PC-3 (cell line): ENCODE data around the gene BCL2L13. TPM values are rescaled to one million over a fixed set of nuclear protein-coding genes. Genes with fewer than 3 reads are reported as not detected.

Source experiments
- ATAC-seq: fragments of 200-7000 bp; cut with Tn5 transposase; 2 replicates; pipeline ENCODE4 v1.9.1; 2020; ENCODE audit warnings: mild to moderate bottlenecking, moderate library complexity
- BruUV-seq: library from RNA; stranded (reverse); fragments of 400-500 nt; replicated peaks from 2 replicates; lab custom pipeline; 2021; lab: Mats Ljungman, UMichigan
- CTCF ChIA-PET: fragments of 300-600 bp; sonication (Branson Sonifier 250); formaldehyde crosslinking; loops from one replicate; lab custom pipeline; 2022; ENCODE audit warnings: antibody characterized with exemption; lab: Charles Lee
- POLR2A ChIA-PET: fragments of 300-600 bp; sonication (Branson Sonifier 250); formaldehyde crosslinking; loops from one replicate; lab custom pipeline; 2022; ENCODE audit warnings: antibody characterized with exemption; ENCODE audit not compliant: unreplicated experiment; lab: Charles Lee
- DNase-seq: peaks from one replicate; pipeline ENCODE4 v3.0.0-alpha.2; 2015
- H2AFZ ChIP-seq: fragments of 300-600 bp; sonication (generic); 2 replicates; pipeline ENCODE4 v1.6.0; 2016; ENCODE audit warnings: antibody characterized with exemption, low read length
- H3F3A ChIP-seq: fragments of 300-600 bp; sonication (generic); one replicate; pipeline ENCODE4 v1.6.0; 2017; ENCODE audit warnings: antibody characterized with exemption, low read length, control low read depth, mild to moderate bottlenecking; ENCODE audit not compliant: unreplicated experiment
- H3K27ac ChIP-seq: fragments of 300-600 bp; sonication (generic); 2 replicates; pipeline ENCODE4 v1.5.1; 2016; ENCODE audit warnings: mild to moderate bottlenecking, low read length
- H3K27me3 ChIP-seq: fragments of 300-600 bp; sonication (generic); 2 replicates; pipeline ENCODE4 v1.6.1; 2016; ENCODE audit warnings: low read length, mixed read lengths
- H3K36me3 ChIP-seq: fragments of 300-600 bp; sonication (generic); 2 replicates; pipeline ENCODE4 v1.6.1; 2016; ENCODE audit warnings: low read depth, mixed run types, low read length, mixed read lengths
- H3K4me1 ChIP-seq: fragments of 300-600 bp; sonication (generic); 2 replicates; pipeline ENCODE4 v1.5.1; 2016; ENCODE audit warnings: low read length; ENCODE audit not compliant: insufficient read depth
- H3K4me2 ChIP-seq: fragments of 300-600 bp; sonication (generic); 2 replicates; pipeline ENCODE4 v1.6.0; 2016; ENCODE audit warnings: low read length
- H3K4me3 ChIP-seq: fragments of 300-600 bp; sonication (generic); 2 replicates; pipeline ENCODE4 v1.5.1; 2016; ENCODE audit warnings: mild to moderate bottlenecking, low read length, mixed read lengths
- H3K79me2 ChIP-seq: fragments of 300-600 bp; sonication (generic); 2 replicates; pipeline ENCODE4 v1.6.1; 2017; ENCODE audit warnings: low read length, mixed read lengths
- H3K9ac ChIP-seq: fragments of 300-600 bp; sonication (generic); 2 replicates; pipeline ENCODE4 v1.6.0; 2016; ENCODE audit warnings: mild to moderate bottlenecking, low read length
- H3K9me2 ChIP-seq: fragments of 300-600 bp; sonication (generic); replicated peaks from 2 replicates; pipeline ENCODE4 v1.6.1; 2016; ENCODE audit warnings: mixed run types, low read length, mixed read lengths
- H3K9me3 ChIP-seq: fragments of 300-600 bp; sonication (generic); 2 replicates; pipeline ENCODE4 v1.6.1; 2016; ENCODE audit warnings: low read length, mixed read lengths
- H4K20me1 ChIP-seq: fragments of 300-600 bp; sonication (generic); 2 replicates; pipeline ENCODE4 v1.6.1; 2016; ENCODE audit warnings: low read length, mixed read lengths
- EZH2 ChIP-seq: fragments of 300-600 bp; sonication (generic); IDR thresholded peaks from one replicate; pipeline ENCODE4 v1.6.1; 2017; ENCODE audit warnings: antibody characterized with exemption, mild to moderate bottlenecking, low read length; ENCODE audit not compliant: unreplicated experiment
- EZH2phosphoT487 ChIP-seq: fragments of 300-600 bp; sonication (generic); IDR thresholded peaks from 2 replicates; pipeline ENCODE4 v1.6.1; 2018; ENCODE audit warnings: mild to moderate bottlenecking, antibody characterized with exemption, low read length, borderline replicate concordance
- intact Hi-C: fragments of 100-400 bp; cut with micrococcal nuclease; formaldehyde crosslinking; loops from 2 replicates; pipeline ENCODE4 v1.9.0; 2023
- total RNA-seq: library from RNA; depleted of rRNA; stranded (reverse); fragments of >200 nt; gene quantifications from 2 replicates; pipeline ENCODE4 v1.2.3, GENCODE V29; 2014
- TF ChIP-seq, protein P1 (sequence below): fragments of 300-600 bp; sonication (generic); conservative IDR thresholded peaks from 2 replicates; pipeline ENCODE4 v1.5.1; 2017; ENCODE audit warnings: antibody characterized with exemption, low read depth, mild to moderate bottlenecking, low read length

BCL2L13 gene
- total RNA-seq, 1 experiment from 2014 or later, result 31.3 TPM

DNA sequence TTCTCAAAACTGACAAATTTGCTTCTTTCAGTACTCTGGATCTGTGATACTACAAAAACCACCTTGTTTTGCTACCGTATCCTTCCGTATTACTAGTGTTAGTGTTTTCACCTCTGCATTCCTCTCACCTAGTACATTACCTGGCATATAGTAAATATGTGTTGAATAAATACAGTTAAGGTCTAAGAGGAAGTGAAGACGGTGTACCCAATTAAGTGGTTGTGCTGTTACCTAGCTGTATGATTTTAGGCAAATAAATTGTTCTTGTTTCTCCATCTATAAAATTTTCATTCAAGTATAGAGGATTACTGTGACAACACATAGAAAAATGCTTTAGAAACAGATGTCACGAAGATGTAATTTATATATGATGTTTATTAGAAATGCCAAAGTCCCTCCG, 8.9 kb downstream of the BCL2L13 start:
- no peaks in the 10 kb centered on the region for H4K20me1 ChIP-seq
- ATAC-seq (no peak), DNase-seq (no peak)
- POLR2A ChIA-PET, result no interaction called here
- H2AFZ ChIP-seq, result no peak overlapping the region
- CTCF ChIA-PET, result no interaction called here
- H3K4me2 ChIP-seq, result no peak overlapping the region
- no peaks in the 10 kb centered on the region for H3F3A ChIP-seq
- no TSS peak for BruUV-seq
- H3K9ac ChIP-seq, result no peak overlapping the region
- intact Hi-C loops, result no loop called here
- H3K36me3 ChIP-seq, result no peaks in the 10 kb centered on the region
- H3K27me3 ChIP-seq, result no peaks in the 10 kb centered on the region
- no peak overlapping the region for H3K4me3 ChIP-seq
- H3K9me2 ChIP-seq, result no peaks in the 10 kb centered on the region
- TF ChIP-seq, protein P1, sequence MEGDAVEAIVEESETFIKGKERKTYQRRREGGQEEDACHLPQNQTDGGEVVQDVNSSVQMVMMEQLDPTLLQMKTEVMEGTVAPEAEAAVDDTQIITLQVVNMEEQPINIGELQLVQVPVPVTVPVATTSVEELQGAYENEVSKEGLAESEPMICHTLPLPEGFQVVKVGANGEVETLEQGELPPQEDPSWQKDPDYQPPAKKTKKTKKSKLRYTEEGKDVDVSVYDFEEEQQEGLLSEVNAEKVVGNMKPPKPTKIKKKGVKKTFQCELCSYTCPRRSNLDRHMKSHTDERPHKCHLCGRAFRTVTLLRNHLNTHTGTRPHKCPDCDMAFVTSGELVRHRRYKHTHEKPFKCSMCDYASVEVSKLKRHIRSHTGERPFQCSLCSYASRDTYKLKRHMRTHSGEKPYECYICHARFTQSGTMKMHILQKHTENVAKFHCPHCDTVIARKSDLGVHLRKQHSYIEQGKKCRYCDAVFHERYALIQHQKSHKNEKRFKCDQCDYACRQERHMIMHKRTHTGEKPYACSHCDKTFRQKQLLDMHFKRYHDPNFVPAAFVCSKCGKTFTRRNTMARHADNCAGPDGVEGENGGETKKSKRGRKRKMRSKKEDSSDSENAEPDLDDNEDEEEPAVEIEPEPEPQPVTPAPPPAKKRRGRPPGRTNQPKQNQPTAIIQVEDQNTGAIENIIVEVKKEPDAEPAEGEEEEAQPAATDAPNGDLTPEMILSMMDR, result no peak
- TF ChIP-seq EZH2, result no peak
- no peak for TF ChIP-seq EZH2phosphoT487
- peaks cover 11% of the 10 kb centered on the region for H3K79me2 ChIP-seq
- no peaks in the 10 kb centered on the region for H3K4me1 ChIP-seq
- H3K27ac ChIP-seq, result no peak overlapping the region
- no peaks in the 10 kb centered on the region for H3K9me3 ChIP-seq

GRCh38 chr22:17647991-17648390, 9.4 kb downstream of the BCL2L13 start:
- DNase-seq (no peak), ATAC-seq (no peak)
- Histone ChIP-seq H3K9me2 (no peaks in the 10 kb centered on the region), H2AFZ (no peak overlapping the region), H3K4me2 (no peak overlapping the region), H3F3A (no peaks in the 10 kb centered on the region), H4K20me1 (no peaks in the 10 kb centered on the region), H3K36me3 (no peaks in the 10 kb centered on the region), H3K9ac (no peak overlapping the region), H3K27ac (no peak overlapping the region), H3K9me3 (no peaks in the 10 kb centered on the region), H3K4me3 (no peak overlapping the region), H3K4me1 (no peaks in the 10 kb centered on the region), H3K79me2 (peaks cover 6% of the 10 kb centered on the region), H3K27me3 (no peaks in the 10 kb centered on the region)
- intact Hi-C loops, result no loop called here
- TF ChIP-seq EZH2 (no peak), EZH2phosphoT487 (no peak)
- TF ChIP-seq, protein P1, result no peak
- ChIA-PET CTCF (no interaction called here), POLR2A (no interaction called here)
- no TSS peak for BruUV-seq

DNA sequence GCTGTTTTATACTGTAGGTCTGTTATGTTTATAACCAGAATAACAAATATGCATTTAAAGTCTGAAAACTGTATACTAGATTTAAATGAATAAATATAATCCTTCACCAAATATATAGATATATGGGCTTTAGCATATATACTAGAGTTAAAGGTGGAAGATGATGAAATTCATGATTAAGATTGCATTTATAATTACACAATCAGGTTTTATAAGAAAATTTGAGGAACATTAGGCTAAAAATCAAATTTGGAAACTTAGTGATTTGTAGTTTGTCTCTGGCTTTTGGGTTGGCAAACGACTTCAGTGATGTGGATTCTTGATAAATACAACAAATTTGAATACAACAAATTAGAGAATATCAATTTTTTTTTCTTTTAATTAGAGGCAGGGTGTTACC, 10.0 kb downstream of the BCL2L13 start:
- Histone ChIP-seq H3K9ac (no peak overlapping the region), H3K4me3 (no peak overlapping the region), H3K27me3 (no peaks in the 10 kb centered on the region), H3K4me2 (no peak overlapping the region), H3K36me3 (no peaks in the 10 kb centered on the region), H4K20me1 (no peaks in the 10 kb centered on the region), H3F3A (no peaks in the 10 kb centered on the region), H3K9me3 (no peaks in the 10 kb centered on the region), H2AFZ (no peak overlapping the region), H3K4me1 (no peaks in the 10 kb centered on the region), H3K79me2 (peaks cover 3% of the 10 kb centered on the region; the same call in 1 of the 2 replicates), H3K9me2 (no peaks in the 10 kb centered on the region), H3K27ac (no peak overlapping the region)
- CTCF ChIA-PET, result no interaction called here
- intact Hi-C loops, result no loop called here
- POLR2A ChIA-PET, result no interaction called here
- TF ChIP-seq, protein P1, result no peak
- TF ChIP-seq EZH2, result no peak
- no peak for TF ChIP-seq EZH2phosphoT487
- no TSS peak for BruUV-seq
- no peak for DNase-seq
- no peak for ATAC-seq
